ENCODE measurements around the gene PRPF31. TPM values are rescaled to one million over a fixed set of nuclear protein-coding genes. Genes with fewer than 3 reads are reported as not detected.

The PRPF31 gene
- total and polyA plus RNA-seq, 2 of the 13 experiments (the other 11 are each of a cell fraction or from before 2014, with no cell fraction given): 23.8 to 63.8 TPM

DNA sequence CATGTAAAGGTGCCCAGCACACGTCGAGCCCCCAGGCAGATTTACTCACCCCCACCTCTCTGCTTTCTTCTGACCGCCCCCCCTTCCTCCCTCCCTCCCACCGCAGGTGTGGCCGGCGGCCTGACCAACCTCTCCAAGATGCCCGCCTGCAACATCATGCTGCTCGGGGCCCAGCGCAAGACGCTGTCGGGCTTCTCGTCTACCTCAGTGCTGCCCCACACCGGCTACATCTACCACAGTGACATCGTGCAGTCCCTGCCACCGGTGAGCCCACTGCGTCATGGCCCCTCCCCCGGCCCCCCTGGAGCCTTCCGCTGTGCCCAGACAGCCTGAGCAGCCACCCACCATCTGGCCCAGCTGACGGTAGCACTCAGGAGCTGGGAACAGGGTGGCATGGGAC is 8.8 kb downstream of the PRPF31 start:
- no peaks in the 10 kb centered on the region for H3K79me2 ChIP-seq (ENCODE audit: insufficient read depth, low read length)
- TF ChIP-seq, protein P1, sequence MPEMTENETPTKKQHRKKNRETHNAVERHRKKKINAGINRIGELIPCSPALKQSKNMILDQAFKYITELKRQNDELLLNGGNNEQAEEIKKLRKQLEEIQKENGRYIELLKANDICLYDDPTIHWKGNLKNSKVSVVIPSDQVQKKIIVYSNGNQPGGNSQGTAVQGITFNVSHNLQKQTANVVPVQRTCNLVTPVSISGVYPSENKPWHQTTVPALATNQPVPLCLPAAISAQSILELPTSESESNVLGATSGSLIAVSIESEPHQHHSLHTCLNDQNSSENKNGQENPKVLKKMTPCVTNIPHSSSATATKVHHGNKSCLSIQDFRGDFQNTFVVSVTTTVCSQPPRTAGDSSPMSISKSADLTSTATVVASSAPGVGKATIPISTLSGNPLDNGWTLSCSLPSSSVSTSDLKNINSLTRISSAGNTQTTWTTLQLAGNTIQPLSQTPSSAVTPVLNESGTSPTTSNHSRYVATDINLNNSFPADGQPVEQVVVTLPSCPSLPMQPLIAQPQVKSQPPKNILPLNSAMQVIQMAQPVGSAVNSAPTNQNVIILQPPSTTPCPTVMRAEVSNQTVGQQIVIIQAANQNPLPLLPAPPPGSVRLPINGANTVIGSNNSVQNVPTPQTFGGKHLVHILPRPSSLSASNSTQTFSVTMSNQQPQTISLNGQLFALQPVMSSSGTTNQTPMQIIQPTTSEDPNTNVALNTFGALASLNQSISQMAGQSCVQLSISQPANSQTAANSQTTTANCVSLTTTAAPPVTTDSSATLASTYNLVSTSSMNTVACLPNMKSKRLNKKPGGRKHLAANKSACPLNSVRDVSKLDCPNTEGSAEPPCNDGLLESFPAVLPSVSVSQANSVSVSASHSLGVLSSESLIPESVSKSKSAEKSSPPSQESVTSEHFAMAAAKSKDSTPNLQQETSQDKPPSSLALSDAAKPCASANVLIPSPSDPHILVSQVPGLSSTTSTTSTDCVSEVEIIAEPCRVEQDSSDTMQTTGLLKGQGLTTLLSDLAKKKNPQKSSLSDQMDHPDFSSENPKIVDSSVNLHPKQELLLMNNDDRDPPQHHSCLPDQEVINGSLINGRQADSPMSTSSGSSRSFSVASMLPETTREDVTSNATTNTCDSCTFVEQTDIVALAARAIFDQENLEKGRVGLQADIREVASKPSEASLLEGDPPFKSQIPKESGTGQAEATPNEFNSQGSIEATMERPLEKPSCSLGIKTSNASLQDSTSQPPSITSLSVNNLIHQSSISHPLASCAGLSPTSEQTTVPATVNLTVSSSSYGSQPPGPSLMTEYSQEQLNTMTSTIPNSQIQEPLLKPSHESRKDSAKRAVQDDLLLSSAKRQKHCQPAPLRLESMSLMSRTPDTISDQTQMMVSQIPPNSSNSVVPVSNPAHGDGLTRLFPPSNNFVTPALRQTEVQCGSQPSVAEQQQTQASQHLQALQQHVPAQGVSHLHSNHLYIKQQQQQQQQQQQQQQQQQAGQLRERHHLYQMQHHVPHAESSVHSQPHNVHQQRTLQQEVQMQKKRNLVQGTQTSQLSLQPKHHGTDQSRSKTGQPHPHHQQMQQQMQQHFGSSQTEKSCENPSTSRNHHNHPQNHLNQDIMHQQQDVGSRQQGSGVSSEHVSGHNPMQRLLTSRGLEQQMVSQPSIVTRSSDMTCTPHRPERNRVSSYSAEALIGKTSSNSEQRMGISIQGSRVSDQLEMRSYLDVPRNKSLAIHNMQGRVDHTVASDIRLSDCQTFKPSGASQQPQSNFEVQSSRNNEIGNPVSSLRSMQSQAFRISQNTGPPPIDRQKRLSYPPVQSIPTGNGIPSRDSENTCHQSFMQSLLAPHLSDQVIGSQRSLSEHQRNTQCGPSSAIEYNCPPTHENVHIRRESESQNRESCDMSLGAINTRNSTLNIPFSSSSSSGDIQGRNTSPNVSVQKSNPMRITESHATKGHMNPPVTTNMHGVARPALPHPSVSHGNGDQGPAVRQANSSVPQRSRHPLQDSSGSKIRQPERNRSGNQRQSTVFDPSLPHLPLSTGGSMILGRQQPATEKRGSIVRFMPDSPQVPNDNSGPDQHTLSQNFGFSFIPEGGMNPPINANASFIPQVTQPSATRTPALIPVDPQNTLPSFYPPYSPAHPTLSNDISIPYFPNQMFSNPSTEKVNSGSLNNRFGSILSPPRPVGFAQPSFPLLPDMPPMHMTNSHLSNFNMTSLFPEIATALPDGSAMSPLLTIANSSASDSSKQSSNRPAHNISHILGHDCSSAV (CRISPR knock-in tag; IDR thresholded peaks at IDR 0.05; ENCODE audit: borderline replicate concordance): no peak
- TF ChIP-seq, protein P2, sequence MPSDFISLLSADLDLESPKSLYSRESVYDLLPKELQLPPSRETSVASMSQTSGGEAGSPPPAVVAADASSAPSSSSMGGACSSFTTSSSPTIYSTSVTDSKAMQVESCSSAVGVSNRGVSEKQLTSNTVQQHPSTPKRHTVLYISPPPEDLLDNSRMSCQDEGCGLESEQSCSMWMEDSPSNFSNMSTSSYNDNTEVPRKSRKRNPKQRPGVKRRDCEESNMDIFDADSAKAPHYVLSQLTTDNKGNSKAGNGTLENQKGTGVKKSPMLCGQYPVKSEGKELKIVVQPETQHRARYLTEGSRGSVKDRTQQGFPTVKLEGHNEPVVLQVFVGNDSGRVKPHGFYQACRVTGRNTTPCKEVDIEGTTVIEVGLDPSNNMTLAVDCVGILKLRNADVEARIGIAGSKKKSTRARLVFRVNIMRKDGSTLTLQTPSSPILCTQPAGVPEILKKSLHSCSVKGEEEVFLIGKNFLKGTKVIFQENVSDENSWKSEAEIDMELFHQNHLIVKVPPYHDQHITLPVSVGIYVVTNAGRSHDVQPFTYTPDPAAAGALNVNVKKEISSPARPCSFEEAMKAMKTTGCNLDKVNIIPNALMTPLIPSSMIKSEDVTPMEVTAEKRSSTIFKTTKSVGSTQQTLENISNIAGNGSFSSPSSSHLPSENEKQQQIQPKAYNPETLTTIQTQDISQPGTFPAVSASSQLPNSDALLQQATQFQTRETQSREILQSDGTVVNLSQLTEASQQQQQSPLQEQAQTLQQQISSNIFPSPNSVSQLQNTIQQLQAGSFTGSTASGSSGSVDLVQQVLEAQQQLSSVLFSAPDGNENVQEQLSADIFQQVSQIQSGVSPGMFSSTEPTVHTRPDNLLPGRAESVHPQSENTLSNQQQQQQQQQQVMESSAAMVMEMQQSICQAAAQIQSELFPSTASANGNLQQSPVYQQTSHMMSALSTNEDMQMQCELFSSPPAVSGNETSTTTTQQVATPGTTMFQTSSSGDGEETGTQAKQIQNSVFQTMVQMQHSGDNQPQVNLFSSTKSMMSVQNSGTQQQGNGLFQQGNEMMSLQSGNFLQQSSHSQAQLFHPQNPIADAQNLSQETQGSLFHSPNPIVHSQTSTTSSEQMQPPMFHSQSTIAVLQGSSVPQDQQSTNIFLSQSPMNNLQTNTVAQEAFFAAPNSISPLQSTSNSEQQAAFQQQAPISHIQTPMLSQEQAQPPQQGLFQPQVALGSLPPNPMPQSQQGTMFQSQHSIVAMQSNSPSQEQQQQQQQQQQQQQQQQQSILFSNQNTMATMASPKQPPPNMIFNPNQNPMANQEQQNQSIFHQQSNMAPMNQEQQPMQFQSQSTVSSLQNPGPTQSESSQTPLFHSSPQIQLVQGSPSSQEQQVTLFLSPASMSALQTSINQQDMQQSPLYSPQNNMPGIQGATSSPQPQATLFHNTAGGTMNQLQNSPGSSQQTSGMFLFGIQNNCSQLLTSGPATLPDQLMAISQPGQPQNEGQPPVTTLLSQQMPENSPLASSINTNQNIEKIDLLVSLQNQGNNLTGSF (CRISPR knock-in tag; IDR thresholded peaks at IDR 0.05): no peak
- TF ChIP-seq, protein P3, sequence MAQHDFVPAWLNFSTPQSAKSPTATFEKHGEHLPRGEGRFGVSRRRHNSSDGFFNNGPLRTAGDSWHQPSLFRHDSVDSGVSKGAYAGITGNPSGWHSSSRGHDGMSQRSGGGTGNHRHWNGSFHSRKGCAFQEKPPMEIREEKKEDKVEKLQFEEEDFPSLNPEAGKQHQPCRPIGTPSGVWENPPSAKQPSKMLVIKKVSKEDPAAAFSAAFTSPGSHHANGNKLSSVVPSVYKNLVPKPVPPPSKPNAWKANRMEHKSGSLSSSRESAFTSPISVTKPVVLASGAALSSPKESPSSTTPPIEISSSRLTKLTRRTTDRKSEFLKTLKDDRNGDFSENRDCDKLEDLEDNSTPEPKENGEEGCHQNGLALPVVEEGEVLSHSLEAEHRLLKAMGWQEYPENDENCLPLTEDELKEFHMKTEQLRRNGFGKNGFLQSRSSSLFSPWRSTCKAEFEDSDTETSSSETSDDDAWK (CRISPR knock-in tag; IDR thresholded peaks at IDR 0.05): no peak
- no peaks in the 10 kb centered on the region for H4K20me1 ChIP-seq (ENCODE audit: insufficient read depth, low read length)
- POLR2A ChIA-PET: interaction anchor here (1.6 kb wide), 1 partner anchor 13 kb away, joined by 4 read pairs; no protein-coding TSS in a partner anchor
- no peaks in the 10 kb centered on the region for H3K9me3 ChIP-seq (ENCODE audit: low read length)
- H3K36me3 ChIP-seq (replicated peaks in 1 of 2; ENCODE audit: control insufficient read depth in 1 of 2, insufficient read depth in 2 of 2, low read length in 2 of 2): peaks cover 22 to 74% of the 10 kb centered on the region in 2 experiments; a peak in 4 of 5 replicates
- no peak overlapping the region for H3K9ac ChIP-seq (ENCODE audit: insufficient read depth, low read depth, low read length)
- intact Hi-C loops (cut with micrococcal nuclease; ENCODE audit: unreplicated experiment): no loop called here
- no peak for DNase-seq (ENCODE audit: low spot score)
- CTCF ChIA-PET (ENCODE audit: low intra/inter-chr PET ratio, low total read pairs): no interaction called here
- no peak overlapping the region for H2AFZ ChIP-seq (ENCODE audit: low read length)
- H3K27ac ChIP-seq (ENCODE audit: extremely low read length, insufficient read depth, low read length): no peak overlapping the region
- in situ Hi-C loops (cut with HindIII; ENCODE audit: extremely low pct_ligation_motif_present, low pct_unique_long_range_greater_than_20kb): no loop called here
- no TSS peak for BruUV-seq (replicated peaks)
- H3K4me2 ChIP-seq (ENCODE audit: low read depth, low read length): no peak overlapping the region
- H3K4me3 ChIP-seq (replicated peaks in 1 of 3; ENCODE audit: insufficient read depth in 1 of 3, low read depth in 2 of 3, low read length in 3 of 3): no peak overlapping the region
- no peaks in the 10 kb centered on the region for H3K27me3 ChIP-seq (ENCODE audit: control insufficient read depth in 1 of 2, insufficient read depth in 2 of 2, low read length in 2 of 2)
- FAIRE-seq: no peak
- no peaks in the 10 kb centered on the region for H3K4me1 ChIP-seq (ENCODE audit: insufficient read depth, low read length)
- 98% methylated on average over 16 of the region's 19 CpGs for WGBS (ENCODE audit: low lambda C conversion rate)
- ATAC-seq: no peak
